Activated CD8-positive, alpha-beta memory T cell treated with anti-CD3 and anti-CD28 coated beads for 36 hours (primary cell): ENCODE results near the gene NCK2. TPM values are rescaled to one million over a fixed set of nuclear protein-coding genes. Genes with fewer than 3 reads are reported as not detected.

ENCODE experiments used
- CTCF ChIA-PET: fragments of 350-600 bp; sonication (Branson Sonifier 250); formaldehyde crosslinking; loops from one replicate; lab custom pipeline; 2021; ENCODE audit warnings: antibody characterized with exemption; lab: Charles Lee
- POLR2A ChIA-PET: fragments of 350-600 bp; sonication (Branson Sonifier 250); formaldehyde crosslinking; loops from one replicate; lab custom pipeline; 2021; ENCODE audit warnings: antibody characterized with exemption; lab: Charles Lee
- total RNA-seq, 2 experiments: library from RNA; stranded (reverse); gene quantifications; one replicate each; pipeline ENCODE4 v1.2.3, GENCODE V29; 2021

Gene NCK2
- total RNA-seq: 10 to 100 TPM; 58.5 to 59.3 TPM

DNA sequence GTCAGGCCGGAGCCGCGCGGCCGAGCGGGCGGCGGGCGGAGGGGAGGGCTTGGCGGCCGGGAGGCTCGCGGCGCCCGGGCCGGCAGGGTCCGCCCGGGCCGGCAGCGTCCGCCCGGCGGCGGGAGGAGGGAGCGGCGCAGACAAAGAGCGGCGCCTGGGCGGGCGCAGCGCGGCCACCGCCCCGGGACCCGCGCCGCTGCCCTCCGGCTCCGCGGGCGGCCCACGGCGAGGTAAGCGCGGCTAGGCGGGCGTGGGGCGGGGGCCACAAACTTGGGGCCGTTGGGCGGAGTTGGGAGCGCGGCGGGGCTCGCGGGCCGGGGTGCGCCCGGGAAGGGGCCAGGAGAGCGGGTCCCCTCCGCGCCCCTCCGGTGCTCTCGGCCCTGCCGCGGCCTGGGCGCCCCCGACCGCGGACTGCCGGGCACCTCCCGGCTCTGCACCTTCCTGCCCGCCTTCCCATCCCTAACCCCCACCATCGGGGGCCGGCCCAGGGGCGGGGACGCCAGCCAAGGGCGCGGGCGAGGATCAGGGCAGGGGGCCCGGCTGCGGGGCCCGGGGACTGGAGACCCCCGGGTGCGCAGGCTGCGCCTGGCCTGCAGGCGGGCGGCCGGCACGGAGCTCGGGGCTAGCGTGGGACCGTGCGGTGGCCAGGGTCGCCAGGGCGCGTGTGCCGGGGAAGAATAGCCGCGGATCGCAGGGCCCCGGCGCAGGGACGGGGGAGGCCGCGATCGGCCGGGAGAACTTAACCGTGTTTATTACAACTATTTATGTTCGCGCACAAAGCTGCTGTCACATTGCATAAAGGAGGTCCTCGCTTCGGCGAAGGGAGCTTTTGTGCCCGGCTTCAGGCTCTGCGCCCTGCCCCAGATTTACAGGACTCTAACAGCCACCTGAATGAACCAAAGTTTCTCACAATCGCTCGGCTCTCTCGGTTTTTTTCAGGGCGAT, at the start of gene NCK2:
TSS of gene NCK2 (plus strand) at position 4 of the 945 bp plus-strand sequence. CDS start 110,152 bp downstream, outside the sequence.
- POLR2A ChIA-PET: interaction anchor here (0.6 to 2.3 kb wide), 7 partner anchors 10 to 114 kb away, joined by 3 to 23 read pairs (median 6); no protein-coding TSS in a partner anchor
- CTCF ChIA-PET: interaction anchor here (1.4 to 2.5 kb wide), 2 partner anchors 13 to 447 kb away, joined by 3 to 8 read pairs; no protein-coding TSS in a partner anchor

DNA sequence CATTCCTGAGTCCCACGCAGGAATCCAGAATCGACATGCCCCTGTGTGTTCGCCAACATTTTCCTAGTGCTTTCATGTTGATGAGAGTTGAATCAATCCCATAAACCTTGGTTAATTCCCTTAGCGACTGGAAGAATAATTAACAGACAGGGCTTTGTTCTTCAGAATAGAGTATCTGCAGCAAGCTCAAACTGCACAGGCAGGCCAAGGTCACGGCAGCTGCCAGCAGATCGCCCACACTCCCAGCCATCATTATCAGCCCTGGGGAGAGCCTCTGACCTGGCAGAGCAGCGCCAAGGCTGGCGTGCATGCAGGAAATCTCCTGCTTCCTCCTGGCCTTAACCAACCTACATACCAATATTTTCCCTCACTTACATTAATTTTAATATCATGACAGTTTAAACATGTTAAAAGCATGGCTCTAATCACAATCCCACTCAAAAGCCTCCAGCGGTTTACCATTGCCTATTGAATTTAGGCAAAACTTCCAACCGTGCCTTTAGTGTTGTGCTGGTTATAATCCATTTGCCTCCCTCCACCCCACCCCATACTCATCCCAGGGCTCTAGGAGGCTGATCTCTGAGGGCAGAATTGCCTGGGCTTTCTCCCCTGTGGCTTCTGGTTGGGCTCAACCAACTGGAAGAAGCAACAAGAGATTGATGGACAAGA, 46.8 kb upstream of the NCK2 start:
- POLR2A ChIA-PET: no interaction called here
- CTCF ChIA-PET: no interaction called here

DNA sequence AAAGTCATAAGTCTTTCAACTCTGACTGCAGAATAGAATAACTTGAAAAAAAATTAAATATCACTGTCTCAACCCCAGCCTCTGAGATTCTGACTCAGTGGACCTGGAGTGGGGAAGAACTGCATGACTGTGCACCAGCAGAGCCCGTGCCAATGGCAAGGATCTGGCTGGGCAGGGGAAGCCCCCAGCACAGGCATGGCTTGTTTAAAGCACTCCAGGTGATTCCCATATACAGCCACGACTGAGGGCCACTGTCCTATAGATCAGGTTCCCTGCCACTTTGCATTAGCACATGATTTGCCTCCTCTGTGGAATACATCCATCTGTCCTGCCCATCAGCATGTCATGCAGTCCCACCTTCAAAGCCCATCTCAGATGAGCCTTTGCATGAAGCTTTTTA, 45.9 kb upstream of the NCK2 start:
- CTCF ChIA-PET: no interaction called here

DNA sequence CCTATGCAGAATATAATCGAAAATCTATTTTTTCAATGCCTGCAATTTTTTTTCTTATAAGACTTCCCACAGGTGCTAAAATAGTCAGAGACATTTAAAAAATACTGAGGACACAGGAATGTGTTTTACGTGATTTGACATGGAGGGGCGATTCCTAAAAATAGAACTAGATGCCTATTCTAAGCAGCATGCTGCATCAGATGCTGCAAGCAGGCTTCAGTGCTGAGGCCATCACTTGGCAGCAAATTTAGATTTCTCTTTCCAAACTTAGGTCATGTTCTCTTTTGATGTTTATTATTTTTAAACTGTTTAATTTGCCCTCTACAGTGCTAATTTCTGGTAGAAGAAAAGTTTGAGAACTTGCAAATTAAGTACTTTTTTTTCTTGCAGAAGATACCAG, 43.7 kb upstream of the NCK2 start:
- POLR2A ChIA-PET: no interaction called here
- CTCF ChIA-PET: no interaction called here

More for the DNA sequence above, 45.9 kb upstream of the NCK2 start:
- POLR2A ChIA-PET: no interaction called here

DNA sequence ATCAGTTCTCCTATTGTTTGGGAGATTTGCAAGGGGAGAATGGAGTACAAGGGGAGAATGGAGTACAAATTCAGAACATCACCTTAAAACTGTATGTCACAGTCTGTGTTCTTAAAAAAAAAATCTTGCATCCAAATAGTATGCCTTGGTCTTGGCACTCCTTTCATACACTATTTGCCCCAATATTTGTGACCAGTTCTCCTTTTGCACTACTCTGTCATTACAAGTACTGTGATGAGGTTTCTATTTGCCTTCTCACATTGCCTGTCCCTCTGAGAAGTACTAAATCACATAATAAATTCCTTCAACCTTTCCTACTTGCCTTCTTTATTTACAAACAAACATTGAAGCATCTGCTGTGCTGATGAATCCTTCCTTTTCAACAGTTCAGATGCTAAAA, 36.0 kb upstream of the NCK2 start:
- CTCF ChIA-PET: no interaction called here
- POLR2A ChIA-PET: no interaction called here

DNA sequence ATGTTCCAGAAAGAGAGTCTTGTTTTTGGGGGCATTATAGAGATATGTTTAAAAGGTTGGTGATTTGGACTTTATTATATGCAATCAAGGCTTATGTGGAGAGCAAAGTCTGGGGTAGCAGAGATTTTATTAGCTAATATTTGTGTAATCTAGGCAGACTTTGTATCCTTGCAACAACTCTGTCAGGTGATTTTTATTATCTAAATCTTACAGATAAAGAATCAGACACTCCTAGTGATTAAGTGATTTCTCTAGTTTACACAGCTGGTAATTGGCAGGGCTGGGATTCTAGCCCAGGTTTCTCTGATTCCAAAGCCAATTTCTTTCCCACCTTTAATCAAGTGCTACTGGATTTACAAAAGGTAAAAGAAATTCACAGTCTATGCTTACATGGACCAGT, 33.3 kb upstream of the NCK2 start:
- POLR2A ChIA-PET: no interaction called here

DNA sequence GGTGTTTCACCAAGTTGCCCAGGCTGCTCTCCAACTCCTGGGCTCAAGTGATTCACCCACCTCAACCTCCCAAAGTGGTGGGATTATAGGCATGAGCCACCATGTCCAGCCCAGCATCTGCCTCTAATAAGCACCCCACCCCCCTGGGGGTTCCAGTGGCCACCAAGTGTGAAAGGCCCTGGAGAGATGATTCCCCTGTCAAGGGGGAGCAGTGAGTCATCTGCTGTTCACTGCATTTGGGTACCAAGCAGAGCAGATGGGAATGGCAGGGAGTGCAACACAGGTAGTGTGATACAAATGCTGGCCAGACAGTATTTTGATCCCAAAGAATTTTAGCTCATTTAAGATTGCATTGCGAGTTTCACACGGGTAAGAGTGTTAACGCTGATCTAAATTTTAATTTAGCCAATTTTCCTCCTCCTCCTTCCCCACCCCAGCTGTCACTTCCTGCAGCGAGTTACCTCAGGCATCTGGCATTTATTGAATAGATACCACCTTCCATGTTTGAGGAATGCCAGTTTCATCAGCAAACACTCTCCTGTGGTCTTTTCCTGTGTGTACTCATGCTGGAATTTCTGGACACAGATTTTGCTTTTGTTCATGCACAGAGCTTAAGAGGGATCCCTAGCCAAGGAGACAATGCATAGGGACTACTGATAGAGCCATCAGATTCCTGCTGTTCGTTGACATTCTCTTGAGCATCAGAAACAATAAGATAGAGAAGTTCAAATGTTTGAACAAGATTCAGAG, 32.4 kb upstream of the NCK2 start:
- CTCF ChIA-PET: interaction anchor here (0.6 kb wide), 1 partner anchor 394 kb away, joined by 4 read pairs; no protein-coding TSS in a partner anchor

More for the DNA sequence above, 33.3 kb upstream of the NCK2 start:
- CTCF ChIA-PET: no interaction called here

DNA sequence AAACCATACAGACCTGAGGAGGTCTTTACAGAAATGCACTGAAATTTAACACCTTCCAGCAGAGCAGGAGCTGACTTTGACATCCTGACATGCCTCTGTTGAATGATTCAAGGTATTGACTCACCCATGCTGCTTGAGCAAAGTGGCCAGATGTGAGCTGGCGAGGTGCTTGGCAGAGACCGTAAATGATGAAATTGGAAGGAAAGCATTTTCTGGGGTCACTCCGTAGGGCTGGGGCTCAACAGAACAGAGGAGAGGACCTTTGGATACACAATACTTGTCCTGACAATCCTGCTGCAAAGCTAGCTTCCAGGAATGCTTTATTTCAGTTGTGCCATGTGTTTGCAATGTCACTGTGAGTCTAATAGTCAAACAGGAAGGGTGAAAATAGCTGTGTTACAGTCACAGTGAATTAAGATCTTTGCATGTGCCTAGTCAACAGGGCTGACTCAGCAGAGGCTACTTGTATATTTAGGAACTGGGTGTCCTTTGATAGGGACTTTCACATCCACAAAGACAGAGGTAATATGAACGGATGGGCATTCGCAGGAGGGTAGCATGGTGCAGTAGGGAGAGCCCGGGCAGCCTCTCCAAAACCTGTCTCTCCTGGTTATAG, 31.6 kb upstream of the NCK2 start:
- CTCF ChIA-PET: interaction anchor here (0.6 kb wide), 1 partner anchor 393 kb away, joined by 4 read pairs; no protein-coding TSS in a partner anchor
- POLR2A ChIA-PET: no interaction called here

More for the DNA sequence above, 32.4 kb upstream of the NCK2 start:
- POLR2A ChIA-PET: no interaction called here

DNA sequence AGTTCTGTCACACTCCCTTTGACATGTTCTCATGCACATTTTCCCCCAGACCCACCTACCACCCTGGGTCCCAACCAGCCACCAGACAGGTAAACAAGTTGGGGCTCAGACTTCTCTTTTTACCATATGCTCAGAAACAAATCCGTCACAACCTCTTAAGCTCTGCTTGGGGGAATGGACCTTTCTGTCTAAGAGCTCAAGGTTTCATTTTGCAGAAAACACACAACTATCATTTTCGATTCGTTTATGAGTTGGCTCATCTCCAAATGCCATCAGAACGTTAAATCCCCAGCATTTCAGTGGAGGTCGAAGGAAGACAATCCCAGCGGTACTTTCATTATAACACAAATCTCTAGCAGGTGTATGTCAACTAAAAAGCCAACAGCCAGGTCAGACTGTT, 30.6 kb upstream of the NCK2 start:
- ChIA-PET POLR2A (no interaction called here), CTCF (no interaction called here)

DNA sequence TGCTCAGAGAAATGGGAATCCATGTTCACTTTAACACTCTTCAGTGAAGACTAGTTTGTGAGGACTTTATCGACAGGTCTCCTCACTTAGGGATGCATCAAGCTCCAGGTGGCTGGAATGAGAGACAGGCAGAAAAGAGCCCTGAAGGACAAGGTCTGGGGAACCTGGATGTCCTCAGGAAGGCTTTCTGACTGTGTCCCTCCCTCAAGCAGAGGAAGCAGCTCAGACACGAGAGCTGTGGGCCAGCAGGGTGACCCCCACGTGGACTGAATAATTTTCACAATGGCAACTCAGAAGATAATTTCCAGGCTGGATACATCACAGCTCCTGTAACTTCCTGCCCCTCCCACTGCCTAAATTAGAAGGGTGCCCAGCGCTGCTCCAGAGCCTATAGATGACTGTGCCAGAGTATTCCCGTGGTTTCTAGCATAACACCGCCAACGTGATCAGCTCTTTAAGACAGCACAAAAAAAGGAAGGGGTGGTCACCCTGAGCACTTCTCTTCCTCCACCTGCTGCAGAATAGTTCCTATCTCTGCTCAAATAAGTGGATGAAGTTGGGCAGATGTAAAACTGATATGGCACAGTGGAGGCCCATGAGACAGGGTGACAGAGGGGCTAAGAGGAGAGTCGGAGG, 25.7 kb upstream of the NCK2 start:
- ChIA-PET CTCF (no interaction called here), POLR2A (no interaction called here)

DNA sequence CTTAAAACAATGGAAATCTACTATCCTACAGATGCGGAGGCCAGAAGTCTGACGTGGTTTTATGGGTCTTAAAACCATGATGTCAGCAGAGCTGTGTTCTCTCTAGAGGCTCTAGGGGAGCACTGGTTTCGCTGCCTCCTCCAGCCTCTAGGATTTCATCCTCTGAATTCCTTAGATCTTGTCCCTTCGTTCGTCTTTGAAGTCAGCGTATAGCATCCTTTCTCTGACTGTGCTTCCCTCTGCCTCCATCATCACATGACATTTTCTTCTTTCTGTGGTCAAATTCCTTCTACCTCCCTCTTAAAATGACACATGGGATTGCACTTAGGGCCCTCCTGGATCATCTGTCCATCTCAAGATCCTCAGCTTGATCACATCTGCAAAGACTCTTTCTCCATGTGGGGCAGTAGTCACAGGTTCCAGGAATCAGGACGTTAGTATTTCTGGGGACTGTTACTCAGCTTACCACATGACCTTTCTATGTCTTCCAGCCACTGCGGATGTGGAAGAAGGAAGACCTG, 22.7 kb upstream of the NCK2 start:
- ChIA-PET CTCF (no interaction called here), POLR2A (no interaction called here)

DNA sequence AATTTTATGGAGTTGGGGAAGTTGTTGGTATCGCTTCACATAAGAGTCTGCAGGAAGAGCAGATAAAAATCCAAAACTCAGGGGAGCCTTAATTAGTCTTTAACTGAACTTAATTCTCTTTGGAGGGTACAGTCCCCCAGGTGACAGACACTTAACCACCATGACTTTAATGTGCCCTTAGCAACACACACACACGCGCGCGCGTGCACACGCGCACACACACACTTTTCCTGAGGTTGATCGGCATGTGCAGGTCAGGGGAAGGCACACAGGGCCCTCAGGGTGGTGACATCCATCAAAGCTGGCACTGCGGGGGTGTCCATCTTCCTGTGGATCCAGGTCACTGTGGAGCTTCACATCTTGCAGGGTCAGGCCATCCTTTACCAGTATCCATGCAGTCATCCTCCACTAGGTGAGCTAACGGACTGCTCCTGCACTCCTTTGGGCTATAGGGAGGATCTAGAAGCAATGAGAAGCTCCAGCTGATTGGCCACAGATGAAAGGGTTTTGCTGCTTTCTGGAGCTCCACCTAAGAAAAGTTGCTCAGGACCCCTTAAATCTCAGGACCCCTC, 21.9 kb upstream of the NCK2 start:
- ChIA-PET POLR2A (no interaction called here), CTCF (no interaction called here)

DNA sequence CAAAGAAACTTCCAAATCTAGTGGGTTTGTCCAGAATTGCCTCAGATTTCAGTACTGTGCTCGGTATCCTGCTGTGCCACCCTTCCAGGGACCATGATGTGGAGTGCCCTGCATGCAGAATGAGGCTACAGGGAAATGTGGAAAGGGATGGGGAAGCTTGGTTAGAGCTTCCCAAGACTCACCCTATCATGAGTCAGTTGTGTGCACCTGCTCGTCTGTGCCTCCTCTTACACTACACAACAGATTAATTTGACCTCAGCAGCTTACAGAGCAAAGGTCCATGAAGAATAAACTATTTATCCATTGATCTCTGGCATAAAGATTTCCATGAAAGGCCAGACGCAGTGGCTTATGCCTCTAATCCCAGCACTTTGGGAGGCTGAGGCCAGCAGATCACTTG, 21.3 kb upstream of the NCK2 start:
- ChIA-PET CTCF (no interaction called here), POLR2A (no interaction called here)

DNA sequence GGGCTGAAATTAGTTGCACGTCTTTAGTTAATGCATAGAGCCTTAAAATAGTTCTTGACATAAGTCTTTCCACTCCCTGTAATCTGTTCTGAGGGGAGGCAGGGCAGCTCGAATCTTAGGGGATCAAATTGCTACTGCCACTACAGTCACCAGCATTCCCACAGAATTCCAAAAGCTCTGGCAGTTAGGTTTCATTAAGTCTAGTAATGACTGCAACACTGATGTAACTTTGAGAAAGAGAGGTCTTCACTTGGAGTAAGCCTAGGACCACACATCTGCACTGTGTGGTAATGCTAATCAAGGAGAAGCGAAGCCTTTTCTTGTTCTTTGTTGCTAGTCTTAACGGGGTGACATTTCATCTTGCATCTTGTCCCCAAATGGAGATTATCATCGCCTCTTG, 19.3 kb upstream of the NCK2 start:
- POLR2A ChIA-PET: no interaction called here

DNA sequence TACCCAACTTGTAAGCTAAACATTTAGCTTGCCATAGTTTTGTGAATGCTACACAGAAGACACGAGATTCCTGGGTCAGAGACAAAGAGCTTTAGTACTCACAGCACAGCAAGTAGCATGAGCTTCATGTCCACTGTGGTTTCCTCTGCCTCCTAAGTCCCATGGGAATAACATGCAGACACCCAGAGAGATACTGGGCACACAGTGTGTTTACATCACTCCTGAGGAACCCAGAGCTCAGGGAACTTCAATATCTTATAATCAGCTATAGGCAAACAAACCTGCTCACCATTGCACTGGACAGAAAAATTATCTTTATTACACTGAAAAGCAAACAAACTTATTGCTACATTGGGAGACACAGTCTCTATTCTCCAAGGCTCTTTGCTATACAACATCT, 14.5 kb upstream of the NCK2 start:
- ChIA-PET POLR2A (no interaction called here), CTCF (no interaction called here)

More for the DNA sequence above, 19.3 kb upstream of the NCK2 start:
- CTCF ChIA-PET: no interaction called here

DNA sequence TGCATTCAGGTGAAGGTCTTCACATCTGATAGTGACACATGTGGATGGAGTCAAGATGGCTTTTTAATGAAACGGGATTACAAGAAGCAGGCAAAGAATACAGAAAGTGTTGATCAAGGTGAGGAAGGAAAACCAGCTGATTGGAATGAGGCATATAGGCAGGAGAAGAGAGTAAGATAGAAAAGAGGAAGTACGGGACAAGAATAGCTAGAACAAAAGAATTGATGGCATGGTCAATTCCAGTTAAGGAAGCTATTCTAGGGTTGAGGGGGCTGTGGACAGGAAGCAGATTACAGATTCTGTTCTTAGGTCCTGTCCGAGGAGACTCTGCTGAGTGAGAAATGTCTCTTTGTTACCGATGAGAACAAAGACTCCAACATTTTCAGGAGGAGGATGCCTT, 13.2 kb upstream of the NCK2 start:
- CTCF ChIA-PET: no interaction called here
- POLR2A ChIA-PET: no interaction called here

DNA sequence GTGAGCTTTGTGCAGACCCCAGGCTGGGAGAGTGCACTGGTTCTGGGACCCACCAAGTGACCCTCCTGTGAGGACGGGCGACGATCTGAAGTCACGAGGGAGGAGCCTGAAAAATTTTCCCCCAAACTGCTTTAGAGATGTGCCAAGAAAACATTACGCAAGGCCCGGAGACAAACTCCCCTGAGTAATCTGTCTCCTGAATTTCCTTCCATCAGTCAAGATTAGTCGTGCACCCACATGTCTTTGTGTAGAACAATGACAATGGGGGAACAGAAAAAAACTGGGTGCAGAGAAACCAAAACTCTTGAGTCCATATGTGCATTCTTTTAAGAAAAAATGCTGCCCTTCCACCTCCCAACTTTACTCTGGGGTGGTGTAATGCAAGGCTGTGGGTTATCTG, 12.6 kb upstream of the NCK2 start:
- ChIA-PET POLR2A (no interaction called here), CTCF (no interaction called here)

DNA sequence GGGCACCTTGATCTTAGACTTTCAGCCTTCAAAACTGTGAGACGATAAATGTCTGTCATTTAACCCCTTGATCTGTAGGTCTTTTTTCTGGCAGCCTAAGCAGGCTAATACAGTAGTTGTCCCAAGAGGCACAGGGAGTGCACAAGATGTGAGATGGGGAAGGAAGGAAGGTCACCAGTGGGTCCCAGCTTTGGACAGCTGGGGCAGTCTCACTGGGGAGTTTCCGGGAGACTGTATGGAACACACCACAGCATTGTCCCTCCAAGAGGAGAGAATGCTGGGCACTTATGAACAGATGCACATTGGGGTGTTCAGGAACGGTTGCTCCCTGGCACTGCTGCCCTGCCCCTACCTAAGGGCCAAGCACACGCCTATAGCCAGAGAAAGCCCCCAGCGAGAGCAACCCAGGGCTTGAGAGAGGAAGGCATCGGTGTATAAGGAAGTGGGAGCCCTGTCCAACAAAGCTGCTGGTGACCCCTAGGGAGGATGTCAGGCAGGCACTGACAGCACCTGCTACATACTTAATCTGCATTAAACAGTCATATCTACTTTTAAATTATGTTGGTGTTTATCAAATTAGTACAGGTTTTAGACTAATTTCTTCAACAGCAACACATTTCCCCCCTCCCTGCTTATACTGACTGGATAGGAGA, 11.6 kb upstream of the NCK2 start:
- CTCF ChIA-PET: no interaction called here

More for the DNA sequence above, 11.6 kb upstream of the NCK2 start:
- POLR2A ChIA-PET: no interaction called here
